Testis (tissue), 3 donors: ENCODE measurements around the gene KRTAP1-4. TPM values are rescaled to one million over a fixed set of nuclear protein-coding genes. Genes with fewer than 3 reads are reported as not detected.

Experiments used
- DNase-seq: peaks from one replicate; pipeline ENCODE4 v3.0.0-alpha.2; 2019
- H3K27ac ChIP-seq, 2 donors: fragments of 200-600 bp; sonication (generic); one replicate each; pipeline ENCODE4 v1.5.1; 2019
- H3K27me3 ChIP-seq: fragments of 200-600 bp; sonication (generic); one replicate; pipeline ENCODE4 v1.5.1; 2019
- H3K36me3 ChIP-seq: fragments of 200-600 bp; sonication (generic); one replicate; pipeline ENCODE4 v1.5.1; 2017; ENCODE audit warnings: low read depth; ENCODE audit errors: missing control alignments
- H3K4me1 ChIP-seq: fragments of 200-600 bp; sonication (generic); one replicate; pipeline ENCODE4 v1.5.1; 2019
- H3K4me3 ChIP-seq, 2 donors: fragments of 200-600 bp; sonication (generic); one replicate each; pipeline ENCODE4 v1.5.1; 2017 to 2019
- H3K9me3 ChIP-seq: fragments of 200-600 bp; sonication (generic); one replicate; pipeline ENCODE4 v1.5.1; 2017
- POLR2A ChIP-seq: fragments of 450-650 bp; IDR thresholded peaks from one replicate; pipeline ENCODE4 v1.6.1; 2017; ENCODE audit warnings: antibody characterized with exemption, mild to moderate bottlenecking, moderate library complexity
- whole genome bisulfite sequencing, 2 donors: methylation state at CpG; one replicate each; pipeline ENCODE4 v1.1.5; 2018; 5-methylcytosine and 5-hydroxymethylcytosine counted together
- intact Hi-C: fragments of 100-400 bp; cut with DNase I; formaldehyde crosslinking; loops from one replicate; pipeline ENCODE4 v1.15.1; 2023; ENCODE audit warnings: low total_unique reads
- polyA plus RNA-seq: library from polyadenylated mRNA; stranded (reverse); fragments of 350-450 nt; fragmentation: Illumina TruSeq; extraction: RNeasy Lipid Tissue Mini Kit (QIAGEN cat#74804); gene quantifications from one replicate; pipeline ENCODE4 v1.2.3, GENCODE V29; 2014; ENCODE audit warnings: low read depth, low replicate concordance; ENCODE audit not compliant: insufficient read depth
- total RNA-seq, 2 donors: library from RNA; depleted of rRNA; stranded (reverse); fragments of >200 nt; gene quantifications; one replicate each; pipeline ENCODE4 v1.2.3, GENCODE V29; 2016
- TF ChIP-seq, protein P1 (sequence below), 3 experiments: fragments of 450-650 bp in 2 of 3; fragments of 200-600 bp in 1 of 3; sonication (generic) in 1 of 3; IDR thresholded peaks; one replicate each; pipeline ENCODE4 v1.5.1; 2016 to 2019; ENCODE audit warnings: antibody characterized with exemption in 3 of 3, mild to moderate bottlenecking in 2 of 3, moderate library complexity in 1 of 3

Gene KRTAP1-4
- total and polyA plus RNA-seq, 3 donors from 2014 or later = not detected

DNA sequence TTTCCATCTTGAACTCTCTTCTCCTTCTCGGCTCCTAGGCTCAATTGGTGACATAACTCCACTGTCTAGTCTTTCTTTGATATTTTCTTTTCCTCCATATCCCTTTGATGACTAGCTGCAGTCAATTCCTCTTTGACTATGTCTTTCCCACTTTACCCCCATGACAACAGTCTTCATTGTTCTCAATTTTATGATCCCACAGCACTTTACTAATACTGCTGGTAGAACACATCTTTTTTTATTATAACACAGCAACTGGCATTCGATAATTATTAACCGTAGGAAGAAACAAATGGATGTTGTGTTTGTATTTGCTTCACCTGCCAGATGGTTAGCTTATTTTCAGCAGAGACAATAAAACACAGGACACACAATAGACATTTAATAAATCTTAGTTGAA lies 37.3 kb downstream of the KRTAP1-4 start:
- Histone ChIP-seq H3K4me1 (no peaks in the 10 kb centered on the region), H3K27ac (no peak overlapping the region), H3K4me3 (no peak overlapping the region), H3K36me3 (no peaks in the 10 kb centered on the region), H3K27me3 (no peaks in the 10 kb centered on the region), H3K9me3 (no peaks in the 10 kb centered on the region)
- TF ChIP-seq POLR2A = no peak
- TF ChIP-seq, protein P1, sequence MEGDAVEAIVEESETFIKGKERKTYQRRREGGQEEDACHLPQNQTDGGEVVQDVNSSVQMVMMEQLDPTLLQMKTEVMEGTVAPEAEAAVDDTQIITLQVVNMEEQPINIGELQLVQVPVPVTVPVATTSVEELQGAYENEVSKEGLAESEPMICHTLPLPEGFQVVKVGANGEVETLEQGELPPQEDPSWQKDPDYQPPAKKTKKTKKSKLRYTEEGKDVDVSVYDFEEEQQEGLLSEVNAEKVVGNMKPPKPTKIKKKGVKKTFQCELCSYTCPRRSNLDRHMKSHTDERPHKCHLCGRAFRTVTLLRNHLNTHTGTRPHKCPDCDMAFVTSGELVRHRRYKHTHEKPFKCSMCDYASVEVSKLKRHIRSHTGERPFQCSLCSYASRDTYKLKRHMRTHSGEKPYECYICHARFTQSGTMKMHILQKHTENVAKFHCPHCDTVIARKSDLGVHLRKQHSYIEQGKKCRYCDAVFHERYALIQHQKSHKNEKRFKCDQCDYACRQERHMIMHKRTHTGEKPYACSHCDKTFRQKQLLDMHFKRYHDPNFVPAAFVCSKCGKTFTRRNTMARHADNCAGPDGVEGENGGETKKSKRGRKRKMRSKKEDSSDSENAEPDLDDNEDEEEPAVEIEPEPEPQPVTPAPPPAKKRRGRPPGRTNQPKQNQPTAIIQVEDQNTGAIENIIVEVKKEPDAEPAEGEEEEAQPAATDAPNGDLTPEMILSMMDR (IDR thresholded peaks at IDR 0.05) = no peak
- 86 to 88% methylated on average over 3 of the region's 3 CpGs for WGBS, 2 donors
- no peak for DNase-seq
- intact Hi-C loops = no loop called here

DNA sequence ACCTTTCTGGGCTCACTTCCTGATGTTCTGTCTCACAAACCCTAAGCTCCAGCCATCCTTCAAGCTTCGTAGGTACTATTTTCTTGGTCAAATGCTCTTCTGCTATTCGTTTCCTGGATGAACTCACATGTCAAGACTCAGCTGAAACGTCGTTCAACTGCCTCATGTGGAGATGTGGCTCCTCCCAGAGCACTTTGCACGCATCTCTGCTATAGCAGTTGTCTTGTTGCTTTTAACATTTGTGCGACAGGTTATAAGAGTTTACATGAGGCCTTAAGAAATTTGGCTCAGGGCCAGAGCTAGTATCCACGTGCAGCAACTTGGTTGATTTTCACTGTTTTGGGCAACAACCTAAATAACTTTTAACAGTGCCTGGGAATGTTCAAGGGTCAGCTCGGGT lies 43.1 kb downstream of the KRTAP1-4 start:
- H3K27ac ChIP-seq = no peak overlapping the region
- no peak for DNase-seq
- no peaks in the 10 kb centered on the region for H3K4me1 ChIP-seq
- no peak overlapping the region for H3K4me3 ChIP-seq
- no peak for TF ChIP-seq POLR2A
- TF ChIP-seq, protein P1 (IDR thresholded peaks at IDR 0.05) = no peak
- intact Hi-C loops = no loop called here
- no peaks in the 10 kb centered on the region for H3K27me3 ChIP-seq
- no peaks in the 10 kb centered on the region for H3K9me3 ChIP-seq
- no peaks in the 10 kb centered on the region for H3K36me3 ChIP-seq
- 69 to 70% methylated on average over 8 of the region's 8 CpGs for WGBS, 2 donors

DNA sequence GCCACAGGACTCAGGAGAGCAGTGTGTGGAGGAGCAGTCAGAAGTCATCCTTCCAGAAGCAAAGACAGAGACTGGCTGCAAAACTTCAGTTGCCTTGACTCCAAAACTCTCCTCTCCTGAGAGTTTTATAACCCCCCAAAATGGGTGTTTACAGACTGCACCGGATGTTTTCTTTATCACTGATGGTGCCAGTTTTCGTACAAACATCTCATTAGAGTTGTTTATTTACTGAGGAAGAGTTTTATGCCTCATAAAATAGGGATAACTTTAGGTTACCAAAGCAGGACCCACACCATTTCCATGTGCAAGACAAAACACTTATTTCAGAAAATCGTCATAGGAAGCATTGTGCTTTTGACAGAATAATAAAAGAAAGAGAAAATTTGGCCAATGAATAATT lies 45.8 kb downstream of the KRTAP1-4 start, which contains the start of gene KRT40:
Gene KRT40 (minus strand): TSS at position 101 of the 400 bp plus-strand sequence. CDS start 53 bp downstream, at position 48.
- Histone ChIP-seq H3K4me1 (peaks cover 7% of the 10 kb centered on the region), H3K27me3 (no peaks in the 10 kb centered on the region), H3K36me3 (no peaks in the 10 kb centered on the region), H3K27ac (no peak within 1 kb of the TSS), H3K4me3 (no peak within 1 kb of the TSS), H3K9me3 (no peaks in the 10 kb centered on the region)
- intact Hi-C loops = no loop called here
- DNase-seq = no peak
- WGBS, 2 donors = 35 to 57% methylated on average over 3 of the region's 3 CpGs
- no peak for TF ChIP-seq POLR2A

DNA sequence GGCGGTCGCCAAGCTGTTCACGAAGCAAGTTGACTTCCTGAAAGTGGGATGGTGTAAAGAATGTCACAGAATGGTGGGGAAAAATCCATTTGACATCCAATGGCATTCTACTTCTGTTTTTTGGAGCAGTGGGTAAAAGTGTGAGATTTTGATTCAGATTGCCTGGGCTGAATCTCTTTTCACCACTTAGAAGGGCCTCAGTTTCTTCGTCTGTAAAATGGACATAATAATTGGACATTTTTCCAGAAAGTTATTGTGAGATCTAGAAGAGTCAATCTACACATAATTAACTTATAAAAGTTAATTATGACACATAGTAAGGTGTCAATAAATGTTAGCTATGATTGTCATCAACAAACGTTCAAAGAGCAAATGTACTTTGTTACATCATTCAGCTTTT lies 48.9 kb downstream of the KRTAP1-4 start:
- Histone ChIP-seq H3K9me3 (no peaks in the 10 kb centered on the region), H3K4me1 (peaks cover 13% of the 10 kb centered on the region), H3K36me3 (no peaks in the 10 kb centered on the region), H3K27me3 (no peaks in the 10 kb centered on the region), H3K27ac (peak overlapping the region; percentile 35 to 60), H3K4me3 (no peak overlapping the region)
- TF ChIP-seq, protein P1 (IDR thresholded peaks at IDR 0.05) = no peak
- WGBS, 2 donors = 43 to 62% methylated on average over 5 of the region's 5 CpGs
- intact Hi-C loops = no loop called here
- DNase-seq = no peak

DNA sequence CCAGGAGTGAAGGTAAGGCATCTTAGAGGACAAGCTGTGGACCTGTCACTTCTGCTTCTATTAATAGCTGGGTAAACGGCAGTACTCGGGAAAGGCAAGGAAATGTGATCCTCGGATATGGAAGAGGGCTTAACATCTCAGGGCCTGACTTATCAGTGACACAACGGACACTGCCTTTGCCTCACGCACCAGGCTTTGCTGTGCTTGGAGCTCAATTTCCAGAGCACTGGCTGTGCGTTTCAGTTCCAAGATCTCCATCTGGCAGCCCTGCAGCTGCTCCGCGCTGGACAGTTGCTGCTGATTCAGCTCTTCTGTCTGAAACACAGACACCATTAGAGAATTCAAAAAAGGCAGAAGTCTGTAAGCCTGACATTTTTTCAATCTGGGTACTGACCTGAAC lies 49.4 kb downstream of the KRTAP1-4 start:
- Histone ChIP-seq H3K9me3 (no peaks in the 10 kb centered on the region), H3K27ac (peak overlapping the region; percentile 35 to 60), H3K4me3 (no peak overlapping the region), H3K27me3 (no peaks in the 10 kb centered on the region), H3K36me3 (no peaks in the 10 kb centered on the region), H3K4me1 (peaks cover 13% of the 10 kb centered on the region)
- peak; percentile 54 for DNase-seq
- 30 to 45% methylated on average over 8 of the region's 8 CpGs for WGBS, 2 donors
- intact Hi-C loops = no loop called here
- TF ChIP-seq, protein P1 (IDR thresholded peaks at IDR 0.05) = no peak
- no peak for TF ChIP-seq POLR2A
